ENCODE results near the gene ZMYND8.
"Not testable (repeated sequence)": the region's sequence is repeated elsewhere in the genome, so short reads cannot be mapped to it uniquely, and the experiment has no call there.

The ZMYND8 gene

GRCh38 chr20:47243003-47243402 lies 113.5 kb downstream of the ZMYND8 start:
- Histone ChIP-seq H3K79me1 (ENCODE audit: low read depth, low read length) (peaks cover 2% of the 10 kb centered on the region), H3K23ac (ENCODE audit: low read depth, low read length, poor library complexity) (no peak overlapping the region), H3K4me2 (ENCODE audit: insufficient read depth, low read length, poor library complexity, severe bottlenecking) (no peak overlapping the region), H3K9ac (ENCODE audit: low read depth, low read length, poor library complexity) (no peak overlapping the region), H3K4me3 (ENCODE audit: low read length in 2 of 2) (no peak overlapping the region), H3K14ac (ENCODE audit: low read length) (no peak overlapping the region), H3K4ac (ENCODE audit: low read length) (no peak overlapping the region), H4K91ac (ENCODE audit: low read depth, low read length, poor library complexity) (no peak overlapping the region), H3K27ac (replicated peaks; ENCODE audit: low read length) (no peak overlapping the region), H3K27me3 (ENCODE audit: control insufficient read depth in 3 of 3, insufficient read depth in 3 of 3, low read depth in 1 of 3, low read length in 3 of 3) (no peaks in the 10 kb centered on the region), H2BK15ac (ENCODE audit: low read length) (no peak overlapping the region), H3K9me3 (replicated peaks in 1 of 2; ENCODE audit: control insufficient read depth in 2 of 2, insufficient read depth in 1 of 2, low read depth in 1 of 2, low read length in 2 of 2) (no peaks in the 10 kb centered on the region), H2AFZ (ENCODE audit: low read length) (no peak overlapping the region), H4K8ac (ENCODE audit: low read depth, low read length) (no peak overlapping the region), H3K4me1 (ENCODE audit: control insufficient read depth in 2 of 2, insufficient read depth in 1 of 2, low read depth in 1 of 2, low read length in 2 of 2) (no peaks in the 10 kb centered on the region), H2BK12ac (ENCODE audit: low read length) (no peak overlapping the region), H2AK5ac (ENCODE audit: low read depth, low read length) (no peak overlapping the region), H3K18ac (ENCODE audit: low read length) (no peak overlapping the region), H2BK120ac (ENCODE audit: low read depth, low read length) (no peak overlapping the region), H3K36me3 (replicated peaks in 1 of 2; ENCODE audit: control insufficient read depth in 2 of 2, insufficient read depth in 2 of 2, low read length in 2 of 2) (peaks cover 29 to 96% of the 10 kb centered on the region in 2 donors), H2BK5ac (ENCODE audit: low read length) (no peak overlapping the region)
- whole genome bisulfite sequencing, 2 donors (ENCODE audit: extremely low coverage in 2 of 2, insufficient read length in 2 of 2, insufficient replicate concordance in 1 of 2), result no CpG with 5 or more reads among the region's 4 CpGs
- DNase-seq (ENCODE audit: low spot score), result no peak

GRCh38 chr20:47241345-47241781 lies 115.1 kb downstream of the ZMYND8 start:
- no CpG with 5 or more reads among the region's 8 CpGs for WGBS, 2 donors (ENCODE audit: extremely low coverage in 2 of 2, insufficient read length in 2 of 2, insufficient replicate concordance in 1 of 2)
- Histone ChIP-seq H3K23ac (ENCODE audit: low read depth, low read length, poor library complexity) (no peak overlapping the region), H4K91ac (ENCODE audit: low read depth, low read length, poor library complexity) (no peak overlapping the region), H3K27ac (replicated peaks; ENCODE audit: low read length) (no peak overlapping the region), H2BK12ac (ENCODE audit: low read length) (no peak overlapping the region), H2BK15ac (ENCODE audit: low read length) (no peak overlapping the region), H2AFZ (ENCODE audit: low read length) (no peak overlapping the region), H3K9me3 (replicated peaks in 1 of 2; ENCODE audit: control insufficient read depth in 2 of 2, insufficient read depth in 1 of 2, low read depth in 1 of 2, low read length in 2 of 2) (no peaks in the 10 kb centered on the region), H2BK120ac (ENCODE audit: low read depth, low read length) (no peak overlapping the region), H4K8ac (ENCODE audit: low read depth, low read length) (no peak overlapping the region), H3K9ac (ENCODE audit: low read depth, low read length, poor library complexity) (no peak overlapping the region), H3K4me3 (ENCODE audit: low read length in 2 of 2) (no peak overlapping the region), H3K18ac (ENCODE audit: low read length) (no peak overlapping the region), H3K4me1 (ENCODE audit: control insufficient read depth in 2 of 2, insufficient read depth in 1 of 2, low read depth in 1 of 2, low read length in 2 of 2) (no peaks in the 10 kb centered on the region), H3K4me2 (ENCODE audit: insufficient read depth, low read length, poor library complexity, severe bottlenecking) (no peak overlapping the region), H2AK5ac (ENCODE audit: low read depth, low read length) (no peak overlapping the region), H3K14ac (ENCODE audit: low read length) (no peak overlapping the region), H3K36me3 (replicated peaks in 1 of 2; ENCODE audit: control insufficient read depth in 2 of 2, insufficient read depth in 2 of 2, low read length in 2 of 2) (peaks cover 35 to 96% of the 10 kb centered on the region in 2 donors), H3K27me3 (ENCODE audit: control insufficient read depth in 3 of 3, insufficient read depth in 3 of 3, low read depth in 1 of 3, low read length in 3 of 3) (no peaks in the 10 kb centered on the region), H3K4ac (ENCODE audit: low read length) (no peak overlapping the region), H3K79me1 (ENCODE audit: low read depth, low read length) (peaks cover 2% of the 10 kb centered on the region), H2BK5ac (ENCODE audit: low read length) (no peak overlapping the region)
- DNase-seq (ENCODE audit: low spot score), result no peak

GRCh38 chr20:47240096-47240495 lies 116.4 kb downstream of the ZMYND8 start:
- H3K4me2 ChIP-seq (ENCODE audit: insufficient read depth, low read length, poor library complexity, severe bottlenecking); H2BK5ac ChIP-seq (ENCODE audit: low read length); H3K23ac ChIP-seq (ENCODE audit: low read depth, low read length, poor library complexity); H2AK5ac ChIP-seq (ENCODE audit: low read depth, low read length); H4K91ac ChIP-seq (ENCODE audit: low read depth, low read length, poor library complexity); H3K4me1 ChIP-seq (ENCODE audit: control insufficient read depth in 2 of 2, insufficient read depth in 1 of 2, low read depth in 1 of 2, low read length in 2 of 2); H4K8ac ChIP-seq (ENCODE audit: low read depth, low read length); H3K9me3 ChIP-seq (replicated peaks in 1 of 2; ENCODE audit: control insufficient read depth in 2 of 2, insufficient read depth in 1 of 2, low read depth in 1 of 2, low read length in 2 of 2); H3K4me3 ChIP-seq (ENCODE audit: low read length in 2 of 2); H3K4ac ChIP-seq (ENCODE audit: low read length); H2AFZ ChIP-seq (ENCODE audit: low read length); H2BK15ac ChIP-seq (ENCODE audit: low read length); H3K9ac ChIP-seq (ENCODE audit: low read depth, low read length, poor library complexity); H2BK120ac ChIP-seq (ENCODE audit: low read depth, low read length); H3K18ac ChIP-seq (ENCODE audit: low read length); H3K79me1 ChIP-seq (ENCODE audit: low read depth, low read length); H3K14ac ChIP-seq (ENCODE audit: low read length); DNase-seq (ENCODE audit: low spot score); H2BK12ac ChIP-seq (ENCODE audit: low read length); H3K27ac ChIP-seq (replicated peaks; ENCODE audit: low read length); H3K27me3 ChIP-seq (ENCODE audit: control insufficient read depth in 3 of 3, insufficient read depth in 3 of 3, low read depth in 1 of 3, low read length in 3 of 3): not testable (repeated sequence)
- no CpG with 5 or more reads among the region's 20 CpGs for WGBS, 2 donors (ENCODE audit: extremely low coverage in 2 of 2, insufficient read length in 2 of 2, insufficient replicate concordance in 1 of 2)
- H3K36me3 ChIP-seq (replicated peaks in 1 of 2; ENCODE audit: control insufficient read depth in 2 of 2, insufficient read depth in 2 of 2, low read length in 2 of 2), result peaks cover 36 to 96% of the 10 kb centered on the region in 2 donors

- H3K4me1 ChIP-seq (ENCODE audit: control insufficient read depth in 2 of 2, insufficient read depth in 1 of 2, low read depth in 1 of 2, low read length in 2 of 2), result no peaks in the 10 kb centered on the region
- no peak overlapping the region for H2BK12ac ChIP-seq (ENCODE audit: low read length)
- H3K79me1 ChIP-seq (ENCODE audit: low read depth, low read length), result peaks cover 2% of the 10 kb centered on the region
- H2BK15ac ChIP-seq (ENCODE audit: low read length), result no peak overlapping the region
- DNase-seq (ENCODE audit: low spot score), result no peak
- H2BK5ac ChIP-seq (ENCODE audit: low read length), result no peak overlapping the region
- H3K9ac ChIP-seq (ENCODE audit: low read depth, low read length, poor library complexity), result no peak overlapping the region
- no peak overlapping the region for H3K18ac ChIP-seq (ENCODE audit: low read length)
- no peak overlapping the region for H4K91ac ChIP-seq (ENCODE audit: low read depth, low read length, poor library complexity)
- H3K4me3 ChIP-seq (ENCODE audit: low read length in 2 of 2), result no peak overlapping the region
- H3K14ac ChIP-seq (ENCODE audit: low read length), result no peak overlapping the region
- H3K23ac ChIP-seq (ENCODE audit: low read depth, low read length, poor library complexity), result no peak overlapping the region
- no peak overlapping the region for H2BK120ac ChIP-seq (ENCODE audit: low read depth, low read length)
- no peak overlapping the region for H3K4me2 ChIP-seq (ENCODE audit: insufficient read depth, low read length, poor library complexity, severe bottlenecking)
- no peak overlapping the region for H2AFZ ChIP-seq (ENCODE audit: low read length)
- H3K27me3 ChIP-seq (ENCODE audit: control insufficient read depth in 3 of 3, insufficient read depth in 3 of 3, low read depth in 1 of 3, low read length in 3 of 3), result no peaks in the 10 kb centered on the region
- no peak overlapping the region for H4K8ac ChIP-seq (ENCODE audit: low read depth, low read length)
- no peak overlapping the region for H2AK5ac ChIP-seq (ENCODE audit: low read depth, low read length)
- peaks cover 35 to 96% of the 10 kb centered on the region in 2 donors for H3K36me3 ChIP-seq (replicated peaks in 1 of 2; ENCODE audit: control insufficient read depth in 2 of 2, insufficient read depth in 2 of 2, low read length in 2 of 2)
- no peak overlapping the region for H3K4ac ChIP-seq (ENCODE audit: low read length)
- H3K27ac ChIP-seq (replicated peaks; ENCODE audit: low read length), result no peak overlapping the region
- H3K9me3 ChIP-seq (replicated peaks in 1 of 2; ENCODE audit: control insufficient read depth in 2 of 2, insufficient read depth in 1 of 2, low read depth in 1 of 2, low read length in 2 of 2), result no peaks in the 10 kb centered on the region
- no CpG with 5 or more reads among the region's 6 CpGs for WGBS, 2 donors (ENCODE audit: extremely low coverage in 2 of 2, insufficient read length in 2 of 2, insufficient replicate concordance in 1 of 2)
Measured at GRCh38 chr20:47239719-47240067, 116.8 kb downstream of the ZMYND8 start.

All from neuronal stem cell (in vitro differentiated cells).